ENCODE data around the gene COL11A2.

COL11A2 gene

DNA sequence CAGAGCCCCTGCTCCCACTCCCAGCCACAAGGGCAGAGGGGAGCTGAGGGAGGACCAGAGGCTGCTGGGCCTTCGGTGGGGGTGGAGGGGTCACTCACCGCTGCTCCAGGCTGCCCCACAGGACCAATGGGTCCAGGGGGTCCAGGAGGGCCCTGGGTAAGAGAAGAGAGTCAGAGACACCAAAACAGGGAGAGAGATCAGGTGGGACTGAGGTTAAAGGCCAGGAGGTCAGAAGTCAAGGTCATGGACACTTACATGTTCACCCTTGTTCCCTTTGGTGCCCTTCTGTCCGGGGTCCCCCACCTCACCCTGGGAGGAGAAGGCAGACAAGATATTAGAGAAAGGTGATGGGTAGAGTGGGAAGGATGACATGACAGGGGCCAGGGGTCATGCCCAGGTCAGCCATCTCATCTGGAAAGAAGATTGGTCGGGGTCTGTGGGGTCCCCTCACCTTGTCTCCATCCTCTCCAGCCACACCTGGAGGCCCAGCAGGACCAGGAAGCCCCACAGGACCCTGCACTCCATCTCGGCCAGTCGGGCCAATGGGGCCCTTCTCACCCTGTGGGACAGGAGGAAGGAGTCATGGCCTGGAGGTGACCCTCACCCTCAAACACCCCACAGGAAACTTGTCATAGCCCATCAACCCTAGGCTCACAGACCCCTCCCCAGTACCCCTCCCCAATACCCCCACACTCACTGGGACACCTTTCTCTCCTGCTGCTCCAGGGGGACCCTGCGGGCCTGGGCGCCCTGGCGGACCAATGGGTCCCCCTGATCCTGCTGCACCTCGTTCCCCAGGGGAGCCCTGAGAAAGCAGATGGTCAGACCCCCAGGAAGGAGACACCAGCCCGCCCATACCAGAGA, 21.0 kb downstream of the COL11A2 start:
- no peak for DNase-seq

DNA sequence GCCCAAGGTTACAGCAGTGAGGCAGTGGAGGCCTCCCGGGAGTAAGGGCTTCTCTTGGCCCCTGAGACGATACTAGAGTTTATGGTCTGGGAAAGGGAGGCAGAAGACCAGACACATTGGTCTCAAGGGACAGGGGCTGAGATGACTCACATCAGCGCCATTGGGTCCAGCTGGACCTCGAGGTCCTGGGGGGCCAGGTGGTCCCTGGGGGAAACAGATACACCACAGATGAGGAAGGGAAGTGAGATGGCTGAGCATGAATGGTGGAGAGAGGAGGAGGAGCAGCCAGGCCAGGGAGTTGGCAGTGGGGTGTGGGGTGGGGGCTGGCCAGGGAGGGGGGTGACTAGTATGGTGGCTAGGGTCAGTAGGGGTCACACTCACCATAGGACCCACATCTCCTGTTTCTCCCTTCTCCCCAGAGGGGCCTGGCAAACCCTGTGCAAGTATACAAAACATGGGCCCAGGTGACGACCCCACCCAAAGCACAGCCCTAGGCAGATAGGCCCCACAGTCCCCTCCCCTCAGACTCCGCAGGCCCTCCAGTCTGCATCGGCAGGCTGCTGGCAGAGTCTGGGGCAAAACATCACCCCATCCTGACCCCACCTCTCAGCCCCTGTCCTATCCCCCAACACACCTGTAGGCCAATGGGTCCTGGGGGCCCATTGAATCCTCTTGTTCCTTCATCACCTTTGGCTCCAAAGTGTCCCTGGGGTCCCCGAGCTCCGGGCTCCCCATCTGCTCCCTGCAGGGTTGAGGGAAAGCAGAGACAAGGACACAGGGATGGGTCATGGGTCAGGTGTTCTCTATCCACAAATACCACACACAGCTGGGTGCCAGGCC, 21.9 kb downstream of the COL11A2 start:
- no peak for DNase-seq

DNA sequence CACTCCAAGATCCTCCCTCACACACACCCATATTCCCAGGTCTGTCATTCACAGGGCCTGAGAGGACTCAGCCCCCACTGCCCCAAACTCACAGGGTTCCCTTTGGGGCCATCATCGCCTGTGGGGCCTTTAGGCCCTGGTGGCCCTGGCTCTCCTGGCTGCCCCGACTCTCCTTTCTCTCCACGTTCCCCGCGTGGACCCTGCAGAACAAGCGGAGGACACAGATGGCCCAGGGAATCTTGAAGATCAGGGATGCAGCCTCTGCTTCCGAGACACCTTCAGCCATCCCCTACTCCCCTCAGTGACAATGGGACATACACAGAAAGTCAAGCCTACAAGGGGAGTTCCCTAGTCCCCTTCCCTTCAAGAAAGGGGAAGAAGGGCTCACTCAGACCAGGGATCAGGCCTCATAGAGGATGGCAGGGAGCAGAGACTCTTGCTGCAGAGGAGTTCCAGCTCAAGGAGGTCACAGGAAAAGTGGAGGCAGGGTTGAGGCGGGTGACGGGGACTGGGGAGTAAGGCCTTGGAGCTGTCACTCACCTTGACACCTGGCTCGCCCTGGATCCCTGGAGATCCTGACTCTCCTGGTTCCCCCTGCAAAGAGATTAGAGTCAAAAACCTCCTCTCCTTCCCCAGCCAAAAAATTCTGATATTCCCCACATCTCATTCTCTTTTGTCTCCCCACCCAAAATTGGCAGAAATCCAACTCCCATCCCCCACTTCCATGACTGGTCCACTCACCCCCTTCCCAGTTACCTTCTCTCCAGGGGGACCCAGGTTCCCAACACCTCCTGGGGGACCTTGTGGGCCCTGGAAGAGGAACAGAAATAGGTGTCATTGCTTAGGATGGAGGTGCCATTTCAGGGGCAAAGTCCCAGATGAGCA, 22.7 kb downstream of the COL11A2 start:
- no peak for DNase-seq

DNA sequence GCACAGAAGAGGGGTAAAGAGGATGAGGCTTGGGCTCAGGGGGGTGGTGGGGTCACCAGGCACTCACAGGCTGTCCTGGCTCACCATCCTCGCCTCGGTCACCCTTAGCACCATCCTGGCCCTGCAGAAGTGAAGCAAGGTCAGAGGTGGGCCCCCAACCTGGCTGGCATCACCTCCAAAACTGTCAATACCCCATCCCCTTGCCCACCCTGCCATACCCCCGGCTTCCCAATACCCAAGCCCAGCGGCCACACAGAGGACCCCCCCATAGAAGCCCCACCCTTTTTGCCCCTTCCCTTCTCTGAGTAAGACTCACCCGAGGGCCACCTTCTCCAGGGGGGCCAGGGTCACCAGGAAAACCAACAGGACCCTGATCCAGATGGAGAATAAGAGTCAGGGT, 23.6 kb downstream of the COL11A2 start:
- no peak for DNase-seq

DNA sequence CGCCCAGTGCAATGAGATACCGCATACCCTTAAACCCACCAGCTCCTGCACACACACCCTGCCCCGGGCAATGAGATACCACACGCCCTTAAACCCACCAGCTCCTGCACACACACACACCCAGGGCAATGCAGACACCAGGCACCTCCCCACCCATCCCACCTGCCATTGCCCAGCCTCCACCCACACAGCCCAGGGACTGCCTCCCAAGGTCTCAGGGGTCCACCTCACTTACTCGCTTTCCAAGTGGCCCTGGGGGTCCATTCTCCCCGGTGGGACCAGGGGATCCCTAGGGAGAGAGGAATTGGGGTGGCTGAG, 24.0 kb downstream of the COL11A2 start:
- DNase-seq: no peak

DNA sequence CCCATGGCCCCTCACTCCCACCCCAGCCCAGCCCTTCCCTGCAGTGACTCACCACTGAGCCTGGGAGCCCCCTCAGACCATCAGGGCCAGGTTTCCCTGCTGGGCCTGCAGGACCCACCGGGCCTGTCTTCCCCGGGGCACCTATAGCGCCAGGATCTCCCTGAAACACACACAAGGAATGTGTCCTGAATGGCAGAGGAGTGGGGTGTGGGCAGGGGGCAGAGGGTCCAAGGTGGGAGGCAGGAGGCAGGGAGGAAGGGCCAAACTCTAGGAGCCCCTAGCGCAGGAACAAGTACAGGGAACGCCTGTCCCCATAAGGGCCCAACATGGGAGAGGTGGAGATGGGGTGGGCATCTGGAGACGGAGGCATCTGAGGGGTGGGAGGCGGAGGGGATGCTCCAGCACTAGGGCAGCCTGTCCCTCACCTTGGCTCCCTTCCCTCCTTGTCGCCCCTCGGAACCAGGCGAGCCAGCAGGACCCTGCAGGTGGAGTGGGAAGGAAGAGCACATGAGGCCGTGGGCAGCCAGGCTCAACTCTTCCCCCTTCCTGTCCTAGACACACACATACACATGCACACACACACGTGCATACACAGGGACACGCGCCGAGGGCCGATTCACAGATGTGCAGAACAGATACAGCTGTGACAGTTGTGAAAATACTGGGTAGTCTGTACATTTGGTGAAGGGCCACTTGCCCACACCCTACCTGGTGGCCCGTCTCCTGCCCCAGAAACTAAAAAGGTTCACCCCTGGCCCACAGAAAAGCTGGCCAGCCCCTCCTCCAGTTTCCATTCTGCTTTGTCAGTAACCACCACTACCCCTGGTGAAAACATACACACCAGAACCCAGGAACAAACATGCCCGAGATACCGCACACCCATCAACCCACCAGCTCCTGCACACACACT, 24.6 kb downstream of the COL11A2 start:
- DNase-seq: no peak

DNA sequence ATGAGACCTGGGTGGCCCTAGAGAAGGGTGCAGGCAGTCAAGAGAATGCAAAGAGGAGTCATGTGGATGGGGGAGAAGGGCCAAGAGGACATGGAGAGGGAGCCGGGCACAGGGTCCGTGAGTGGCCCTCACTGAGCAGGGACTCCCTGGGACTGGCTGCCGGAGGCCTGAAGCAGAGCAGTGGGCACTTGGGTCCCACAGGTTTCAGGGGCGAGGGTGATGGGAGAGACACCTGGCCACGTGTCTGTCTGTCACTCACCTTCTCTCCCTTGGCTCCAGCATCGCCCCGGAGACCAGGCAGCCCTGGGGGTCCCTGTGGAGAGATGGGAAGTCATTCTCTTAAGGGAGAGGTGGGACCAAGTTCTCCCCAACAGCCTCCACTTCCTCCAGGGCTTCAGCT, 25.5 kb downstream of the COL11A2 start:
- DNase-seq: no peak

DNA sequence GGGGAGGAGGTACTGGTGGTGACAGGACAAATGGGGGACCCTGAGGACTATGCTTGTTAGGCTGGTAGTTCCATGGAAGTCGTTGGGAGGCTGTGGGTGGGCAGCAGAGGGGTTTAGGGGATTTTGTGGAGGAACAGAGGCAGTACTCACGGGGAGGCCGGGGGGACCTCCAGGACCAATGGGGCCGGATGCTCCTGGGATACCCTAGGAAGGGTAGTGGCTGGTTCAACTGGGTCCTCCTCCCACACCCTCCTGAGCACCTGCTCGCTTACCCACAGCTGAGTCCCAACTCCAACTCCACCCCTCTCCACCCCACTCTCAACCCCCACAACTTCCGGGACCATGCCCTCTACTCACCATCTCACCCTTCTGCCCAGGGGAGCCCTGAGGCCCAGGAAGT, 25.9 kb downstream of the COL11A2 start:
- no peak for DNase-seq

DNA sequence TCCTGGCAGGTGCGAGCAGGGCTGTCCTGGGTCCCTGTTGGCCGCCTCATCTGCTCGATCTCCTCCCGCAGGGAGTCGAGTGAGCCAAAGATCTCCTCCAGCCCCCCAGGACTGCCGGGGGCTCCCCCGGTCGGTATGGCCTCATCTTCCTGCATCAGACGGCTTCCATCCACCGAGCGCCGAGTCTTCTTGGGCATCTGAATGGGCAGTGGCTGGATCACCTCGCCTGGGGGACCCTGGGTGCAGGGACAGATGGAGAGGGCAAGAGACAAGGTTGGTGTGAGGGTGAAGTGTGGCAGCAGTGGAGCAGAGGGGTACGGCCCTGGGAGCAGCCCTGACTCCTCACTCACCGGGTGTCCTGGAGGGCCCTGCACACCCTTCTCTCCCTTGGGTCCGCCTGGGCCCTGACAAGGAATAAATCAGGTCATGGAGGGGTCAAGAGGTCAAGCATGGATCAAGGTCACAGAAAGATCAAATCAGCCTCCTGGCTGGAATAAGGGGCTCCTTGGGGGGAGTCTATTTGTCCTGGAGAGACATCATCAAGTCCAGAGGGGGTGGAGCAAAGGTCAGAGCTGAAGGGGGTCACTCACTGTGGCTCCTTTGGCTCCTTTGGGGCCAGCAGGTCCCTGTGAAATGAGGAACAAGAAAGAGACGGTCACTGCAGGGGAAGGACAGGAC, 26.5 kb downstream of the COL11A2 start:
- DNase-seq: no peak

DNA sequence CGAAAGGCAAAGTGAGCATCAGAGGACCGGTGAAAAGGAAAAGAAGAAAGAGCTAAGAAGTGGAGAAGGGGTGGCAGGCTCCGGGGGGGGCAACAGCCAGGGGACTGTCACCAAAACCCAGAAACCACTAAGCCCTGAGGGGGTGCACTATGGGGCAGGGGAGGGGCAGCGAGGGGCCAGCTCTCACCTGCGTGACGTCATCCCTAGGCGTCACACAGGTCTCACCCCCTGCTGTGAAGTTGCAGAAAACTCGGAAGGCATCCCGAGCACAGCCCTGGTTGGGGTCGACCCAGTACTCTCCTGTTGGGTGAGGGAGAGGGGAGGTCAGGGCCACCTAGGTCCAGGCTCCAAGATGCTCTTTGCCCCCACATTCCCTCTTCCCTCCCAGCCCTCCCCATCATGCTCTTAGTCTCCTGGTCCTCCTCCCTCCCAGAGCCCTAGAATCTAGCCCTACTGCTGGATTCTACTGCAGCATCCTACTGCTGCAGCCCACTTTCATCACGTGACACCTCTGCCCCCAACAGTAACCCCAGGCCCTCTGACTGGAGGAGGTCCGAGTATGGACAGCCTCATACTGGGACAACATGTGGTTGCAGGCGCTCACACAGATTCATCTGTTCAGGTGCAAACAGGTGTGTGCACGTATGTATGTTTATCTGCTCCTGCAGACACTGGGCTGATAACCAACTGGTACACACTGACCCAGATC, 27.4 kb downstream of the COL11A2 start:
- DNase-seq: no peak

DNA sequence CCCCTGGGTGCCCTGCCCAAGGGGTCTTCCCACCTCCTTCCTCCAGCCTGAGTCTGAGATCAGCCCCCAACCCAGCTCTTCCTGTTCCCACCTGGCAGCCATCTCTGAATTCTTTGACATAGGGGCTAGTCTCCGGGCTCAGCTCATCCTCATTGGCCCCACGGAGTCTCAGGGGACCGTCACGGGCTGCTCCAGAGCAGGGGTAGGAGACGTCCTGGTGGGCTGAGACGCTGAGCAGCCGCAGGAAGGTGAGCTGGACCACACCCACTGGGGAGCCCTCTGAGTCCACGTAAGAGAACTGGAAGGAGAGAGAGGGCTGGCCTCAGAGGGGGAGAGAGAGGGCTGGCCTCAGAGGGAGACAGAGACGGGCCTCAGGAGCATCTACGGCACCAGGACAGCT, 28.1 kb downstream of the COL11A2 start:
- no peak for DNase-seq

DNA sequence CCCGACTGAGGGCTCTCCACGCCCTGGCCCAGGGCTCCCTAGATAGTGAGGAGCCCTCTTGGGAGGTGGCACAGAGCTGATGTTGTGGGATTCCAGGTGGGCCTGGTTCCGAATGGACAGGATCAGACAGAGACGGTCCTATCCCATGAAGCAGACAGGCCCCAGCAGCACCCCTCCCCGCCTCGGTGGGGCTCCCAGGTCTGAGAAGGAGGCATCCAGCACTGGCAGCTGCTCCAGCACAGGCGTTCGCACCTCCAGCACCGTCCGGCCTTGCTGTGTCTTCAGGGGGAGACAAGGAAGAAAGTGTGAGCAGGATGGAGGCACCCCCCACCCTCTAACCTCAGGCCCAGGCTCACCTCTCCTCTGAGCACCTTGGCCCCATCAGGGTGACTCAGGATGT, 28.7 kb downstream of the COL11A2 start:
- no peak for DNase-seq

DNA sequence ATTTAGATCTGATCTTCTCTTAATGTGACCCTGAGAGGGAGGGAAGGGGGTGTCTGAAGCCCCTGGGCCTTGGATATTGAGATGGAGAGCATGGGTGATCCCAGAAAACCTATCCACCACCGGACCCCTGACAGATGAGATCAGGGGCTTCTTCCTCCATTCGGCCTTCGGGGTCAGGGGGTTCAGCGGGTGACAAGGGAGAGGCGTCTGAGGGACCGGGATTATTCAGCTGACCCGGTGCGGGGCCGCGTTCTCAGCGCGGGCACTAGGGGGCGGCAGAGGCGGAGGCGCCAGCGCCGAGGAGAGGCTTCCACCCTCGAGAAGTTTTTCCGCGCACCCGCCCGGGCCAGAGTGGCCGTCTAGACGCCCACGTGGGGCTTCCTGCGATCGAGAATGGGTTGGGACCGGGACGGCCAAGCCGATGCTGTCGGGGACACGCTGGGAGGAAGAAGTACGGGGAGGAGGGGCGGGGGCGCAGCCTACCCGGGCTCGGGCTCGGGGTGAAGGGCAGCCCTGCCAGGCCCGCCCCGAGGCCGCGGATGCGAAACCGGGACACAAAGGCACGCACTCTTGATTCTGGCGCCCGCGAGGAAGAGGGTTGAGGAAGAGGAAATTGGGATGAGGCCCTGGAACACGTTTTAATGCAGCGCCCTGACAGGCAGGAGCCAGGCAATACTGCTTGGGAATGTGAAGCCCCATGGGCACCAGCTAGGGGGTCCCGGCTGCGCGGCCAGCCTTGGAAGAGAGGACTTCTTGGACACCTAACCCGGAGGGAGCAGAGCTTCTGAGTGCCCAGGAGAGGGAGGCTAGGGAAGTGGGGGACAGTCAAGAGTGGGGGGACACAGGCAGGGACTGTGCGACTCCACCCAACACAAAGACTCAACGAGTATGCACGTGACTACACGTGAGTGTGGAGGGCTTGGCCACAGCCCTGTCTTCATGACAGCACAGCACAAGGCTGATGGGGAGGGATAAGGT, 30.6 kb downstream of the COL11A2 start:
- DNase-seq: peak; percentile 55 to 62 (median 56)

DNA sequence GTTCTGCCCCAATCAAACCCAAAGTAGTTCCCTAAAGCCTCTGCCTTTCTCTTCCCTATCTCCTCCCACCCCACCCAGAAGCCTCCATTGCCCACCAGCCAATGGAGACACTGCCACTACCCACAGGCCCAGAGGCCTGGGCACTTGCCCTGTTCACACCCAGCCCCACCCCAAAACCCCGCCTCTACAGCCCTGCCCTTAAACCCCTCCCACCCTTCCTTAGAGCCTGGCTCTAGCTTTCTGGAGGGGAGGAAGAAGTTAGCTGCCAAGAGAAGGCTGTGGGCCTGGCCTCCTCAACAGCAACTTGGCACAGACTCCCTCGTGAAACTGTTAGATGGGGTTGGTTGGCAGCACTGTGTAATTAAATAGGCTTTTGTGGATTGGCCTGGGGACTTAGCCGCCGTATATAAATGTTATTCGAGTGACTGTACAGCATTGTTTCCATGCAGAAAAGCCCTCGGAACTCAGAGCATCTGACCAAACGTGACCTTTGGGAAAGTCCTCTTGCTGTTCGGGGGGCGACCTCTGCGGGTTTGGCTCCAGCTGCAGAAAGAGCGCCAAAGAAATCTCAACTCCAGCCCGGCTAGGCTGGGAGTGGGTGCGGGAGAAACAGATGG, 31.4 kb downstream of the COL11A2 start:
- no peak for DNase-seq

DNA sequence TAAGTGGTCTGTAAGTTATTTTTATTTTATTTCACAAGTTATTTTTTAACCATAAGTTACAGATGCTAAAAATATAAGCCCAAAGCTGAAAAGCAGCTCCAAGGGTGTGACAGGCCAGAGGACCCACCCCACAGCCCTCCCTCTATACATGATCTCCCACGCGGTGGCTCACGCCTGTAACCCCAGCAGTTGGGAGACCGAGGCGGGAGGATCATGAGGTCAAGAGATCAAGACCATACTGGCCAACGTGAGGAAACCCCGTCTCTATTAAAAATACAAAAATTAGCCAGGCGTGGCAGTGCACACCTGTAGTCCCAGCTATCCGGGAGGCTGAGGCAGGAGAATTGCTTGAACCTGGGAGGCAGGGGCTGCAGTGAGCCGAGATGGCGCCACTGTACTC, 32.2 kb downstream of the COL11A2 start:
- DNase-seq: no peak

DNA sequence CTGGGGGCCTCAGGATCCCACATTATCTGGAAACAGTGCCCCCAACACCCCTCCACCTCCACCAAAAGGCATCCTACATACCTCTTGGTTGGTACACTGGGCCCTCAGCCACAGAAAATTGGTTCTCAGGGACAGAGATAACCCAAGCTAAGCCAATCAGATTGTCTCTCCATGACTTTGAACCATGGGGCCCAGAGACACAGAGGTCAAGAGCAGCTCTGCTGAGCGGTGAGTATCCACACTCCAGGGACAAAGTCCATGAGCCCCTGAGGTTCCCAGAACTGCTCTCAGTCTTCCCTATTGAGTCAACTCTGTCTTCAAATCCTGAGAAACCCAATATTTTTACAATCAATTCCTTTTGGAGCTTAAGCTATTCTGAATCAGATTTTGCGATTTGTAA, 35.3 kb downstream of the COL11A2 start:
- no peak for DNase-seq

DNA sequence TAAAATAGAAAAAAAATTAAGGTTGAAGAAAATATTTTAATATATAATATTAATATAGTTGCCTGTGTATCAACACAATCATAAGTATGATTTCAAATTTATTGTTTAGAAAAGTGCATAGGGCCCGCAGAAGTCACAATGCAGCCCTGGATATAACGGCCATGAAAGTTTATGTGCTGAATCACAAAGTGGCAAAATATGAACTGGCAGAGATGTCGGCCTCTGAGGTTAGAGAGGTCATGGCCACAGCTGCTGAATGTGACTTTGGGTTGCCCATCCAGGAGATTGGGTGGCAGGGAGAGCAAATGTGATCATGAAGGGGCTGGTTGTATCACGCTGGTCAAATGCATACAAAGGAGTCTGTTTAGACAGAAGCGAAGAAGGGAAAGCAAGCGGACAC, 35.7 kb downstream of the COL11A2 start:
- no peak for DNase-seq

DNA sequence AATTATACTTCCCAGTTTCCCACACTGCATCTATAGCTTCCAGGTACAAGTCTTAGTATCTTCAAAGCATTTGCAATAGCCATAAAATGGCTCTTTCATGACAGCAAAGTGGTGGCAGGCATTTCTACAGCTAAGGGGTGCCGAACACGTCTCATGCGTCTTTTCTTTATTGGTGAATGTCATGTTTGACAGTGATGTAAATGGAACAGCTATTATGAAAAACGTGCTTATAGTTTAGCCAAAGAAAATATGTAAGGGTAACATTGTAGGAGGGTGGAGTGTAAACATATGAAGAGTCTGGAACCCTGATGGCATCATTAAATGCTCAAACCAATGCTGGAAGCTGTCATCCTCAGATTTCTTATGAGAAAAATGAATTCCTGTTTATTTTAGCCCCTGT, 37.9 kb downstream of the COL11A2 start:
- DNase-seq: peak in 1 of 3 experiments; percentile 29

DNA sequence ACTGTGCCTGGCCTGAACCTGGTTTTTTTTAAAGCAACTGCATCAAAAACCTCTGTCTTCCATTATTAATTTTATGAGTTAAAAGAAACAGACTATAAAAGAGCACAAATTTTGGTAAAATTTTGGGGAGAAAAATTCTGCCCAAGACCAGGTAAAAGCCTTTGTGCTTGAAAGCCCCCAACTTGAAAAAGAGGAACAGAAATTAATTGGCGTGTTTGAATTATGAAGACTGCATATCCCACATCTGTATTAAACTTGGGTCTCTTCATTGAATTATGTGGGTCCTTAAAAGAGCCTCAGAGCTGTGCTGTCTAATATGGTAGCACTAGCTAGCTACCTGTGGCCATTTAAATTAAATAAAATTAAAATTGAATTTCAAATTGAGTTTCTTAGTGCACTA, 41.2 kb downstream of the COL11A2 start:
- DNase-seq: no peak

Data from NCI-H1417 (cell line).